HG03025 (cell line): ENCODE results near the gene CDS1.

Source experiments
- ATAC-seq: cut with Tn5 transposase; IDR thresholded peaks from one replicate; pipeline ENCODE4 v1.9.1; 2021; ENCODE audit warnings: mild to moderate bottlenecking, moderate library complexity; ENCODE audit not compliant: unreplicated experiment, low FRiP score

CDS1 gene

GRCh38 chr4:84699001-84699671 is 116.2 kb downstream of the CDS1 start:
- ATAC-seq, result no peak
